Neural cell (in vitro differentiated cells): Measurements from ENCODE around the gene UBC. TPM values are rescaled to one million over a fixed set of nuclear protein-coding genes. Genes with fewer than 3 reads are reported as not detected.

Experiments used
- H2AFZ ChIP-seq: fragments of 200-600, 300-800 bp; sonication (generic), shearing (Covaris generic); 2 replicates; pipeline ENCODE4 v1.6.0; 2014; ENCODE audit warnings: low read depth, mild to moderate bottlenecking, antibody characterized with exemption, low read length, moderate library complexity
- H3F3A ChIP-seq: fragments of 200-600 bp; shearing (Covaris generic); 2 replicates; pipeline ENCODE4 v1.6.1; 2016; ENCODE audit warnings: mild to moderate bottlenecking, moderate library complexity, mixed read lengths, antibody characterized with exemption, low read length; ENCODE audit not compliant: insufficient read depth, poor library complexity, severe bottlenecking
- H3K27ac ChIP-seq: fragments of 200-600, 300-800 bp; sonication (generic), shearing (Covaris generic); 2 replicates; pipeline ENCODE4 v1.5.1; 2014; ENCODE audit warnings: mild to moderate bottlenecking, low read length, moderate library complexity
- H3K27me3 ChIP-seq: fragments of 300-800, 200-600 bp; sonication (generic), shearing (Covaris generic); 2 replicates; pipeline ENCODE4 v1.6.0; 2014; ENCODE audit warnings: mild to moderate bottlenecking, low read depth, low read length, moderate library complexity; ENCODE audit not compliant: insufficient read depth
- H3K36me3 ChIP-seq: fragments of 300-800, 200-600 bp; sonication (generic), shearing (Covaris generic); 2 replicates; pipeline ENCODE4 v1.5.1; 2014; ENCODE audit warnings: mild to moderate bottlenecking, antibody characterized with exemption, low read length, moderate library complexity; ENCODE audit not compliant: insufficient read depth
- H3K4me2 ChIP-seq: fragments of 300-800, 200-600 bp; sonication (generic), shearing (Covaris generic); 2 replicates; pipeline ENCODE4 v1.6.0; 2014; ENCODE audit warnings: mild to moderate bottlenecking, low read length
- H3K4me3 ChIP-seq: fragments of 300-800, 200-600 bp; sonication (generic), shearing (Covaris generic); 2 replicates; pipeline ENCODE4 v1.5.1; 2014; ENCODE audit warnings: mild to moderate bottlenecking, low read length, moderate library complexity
- H3K79me2 ChIP-seq: fragments of 200-600 bp; shearing (Covaris generic); replicated peaks from 2 replicates; pipeline ENCODE4 v1.6.0; 2014; ENCODE audit warnings: mild to moderate bottlenecking, low read length, moderate library complexity; ENCODE audit not compliant: insufficient read depth
- H3K9ac ChIP-seq: fragments of 300-800, 200-600 bp; sonication (generic), shearing (Covaris generic); 2 replicates; pipeline ENCODE4 v1.6.1; 2016; ENCODE audit warnings: mild to moderate bottlenecking, low read length, mixed read lengths
- H3K9me2 ChIP-seq: fragments of 200-600 bp; shearing (Covaris generic); 2 replicates; pipeline ENCODE4 v1.6.1; 2016; ENCODE audit warnings: mild to moderate bottlenecking, low read length, mixed read lengths; ENCODE audit not compliant: insufficient read depth
- H3K9me3 ChIP-seq: fragments of 200-600, 300-800 bp; sonication (generic), shearing (Covaris generic); 2 replicates; pipeline ENCODE4 v1.6.1; 2016; ENCODE audit warnings: mild to moderate bottlenecking, mixed run types, low read length, moderate library complexity, mixed read lengths
- H4K20me1 ChIP-seq: fragments of 200-600 bp; shearing (Covaris generic); 2 replicates; pipeline ENCODE4 v1.6.1; 2016; ENCODE audit warnings: mild to moderate bottlenecking, mixed run types; ENCODE audit not compliant: insufficient read depth
- CTCF ChIP-seq: fragments of 450-650 bp; IDR thresholded peaks from 2 replicates; pipeline ENCODE4 v1.5.1; 2014; ENCODE audit warnings: antibody characterized with exemption, mild to moderate bottlenecking, moderate library complexity; ENCODE audit not compliant: poor library complexity, severe bottlenecking
- EP300 ChIP-seq: fragments of 450-650 bp; conservative IDR thresholded peaks from 2 replicates; pipeline ENCODE4 v1.6.1; 2014; ENCODE audit warnings: antibody characterized with exemption, mild to moderate bottlenecking, moderate library complexity; ENCODE audit not compliant: poor library complexity, severe bottlenecking
- EZH2 ChIP-seq: fragments of 200-600, 300-800 bp; shearing (Covaris generic), sonication (generic); IDR thresholded peaks from 2 replicates; pipeline ENCODE4 v1.6.1; 2014; ENCODE audit warnings: antibody characterized with exemption, low read length, borderline replicate concordance, mild to moderate bottlenecking; ENCODE audit not compliant: insufficient read depth, poor library complexity, severe bottlenecking
- MXI1 ChIP-seq: fragments of 450-650 bp; conservative IDR thresholded peaks from 2 replicates; pipeline ENCODE4 v1.6.1; 2014; ENCODE audit warnings: antibody characterized with exemption, mild to moderate bottlenecking; ENCODE audit not compliant: poor library complexity, severe bottlenecking
- POLR2AphosphoS5 ChIP-seq: IDR thresholded peaks from 2 replicates; pipeline ENCODE4 v1.6.1; 2012
- RAD21 ChIP-seq: fragments of 450-650 bp; conservative IDR thresholded peaks from 2 replicates; pipeline ENCODE4 v1.6.1; 2014; ENCODE audit warnings: antibody characterized with exemption, mild to moderate bottlenecking, moderate library complexity
- SMC3 ChIP-seq: fragments of 450-650 bp; conservative IDR thresholded peaks from 2 replicates; pipeline ENCODE4 v1.6.1; 2014; ENCODE audit warnings: antibody characterized with exemption, mild to moderate bottlenecking, moderate library complexity; ENCODE audit not compliant: poor library complexity
- TAF1 ChIP-seq: IDR thresholded peaks from 2 replicates; pipeline ENCODE4 v1.6.1; 2012; ENCODE audit warnings: low read depth
- polyA plus RNA-seq: library from polyadenylated mRNA; depleted of rRNA; stranded (reverse); fragments of >200 nt; gene quantifications from 2 replicates; pipeline ENCODE4 v1.2.3, GENCODE V29; 2014
- TF ChIP-seq, protein P1 (sequence below): IDR thresholded peaks from 2 replicates; pipeline ENCODE4 v1.6.1; 2012; ENCODE audit warnings: borderline replicate concordance

UBC gene
- polyA plus RNA-seq, 1 donor from 2014 or later = 1,177 TPM

- TF ChIP-seq RAD21 (peak; percentile 87), CTCF (peak; percentile 99), TAF1 (no peak), SMC3 (peak; percentile 88)
- H2AFZ ChIP-seq = no peak overlapping the region
- peaks cover 18% of the 10 kb centered on the region for H3K36me3 ChIP-seq
- no peaks in the 10 kb centered on the region for H3K9me3 ChIP-seq
- peaks cover 4% of the 10 kb centered on the region for H4K20me1 ChIP-seq
- H3K79me2 ChIP-seq = peaks cover 22% of the 10 kb centered on the region
- H3K27ac ChIP-seq = no peak overlapping the region
- H3F3A ChIP-seq = no peaks in the 10 kb centered on the region
- H3K9me2 ChIP-seq = no peaks in the 10 kb centered on the region
- no peaks in the 10 kb centered on the region for H3K27me3 ChIP-seq
- H3K4me3 ChIP-seq = no peak overlapping the region
- H3K4me2 ChIP-seq = no peak overlapping the region
- no peak overlapping the region for H3K9ac ChIP-seq
Measured at GRCh38 chr12:124906606-124907261, 7.7 kb downstream of the UBC start.

DNA sequence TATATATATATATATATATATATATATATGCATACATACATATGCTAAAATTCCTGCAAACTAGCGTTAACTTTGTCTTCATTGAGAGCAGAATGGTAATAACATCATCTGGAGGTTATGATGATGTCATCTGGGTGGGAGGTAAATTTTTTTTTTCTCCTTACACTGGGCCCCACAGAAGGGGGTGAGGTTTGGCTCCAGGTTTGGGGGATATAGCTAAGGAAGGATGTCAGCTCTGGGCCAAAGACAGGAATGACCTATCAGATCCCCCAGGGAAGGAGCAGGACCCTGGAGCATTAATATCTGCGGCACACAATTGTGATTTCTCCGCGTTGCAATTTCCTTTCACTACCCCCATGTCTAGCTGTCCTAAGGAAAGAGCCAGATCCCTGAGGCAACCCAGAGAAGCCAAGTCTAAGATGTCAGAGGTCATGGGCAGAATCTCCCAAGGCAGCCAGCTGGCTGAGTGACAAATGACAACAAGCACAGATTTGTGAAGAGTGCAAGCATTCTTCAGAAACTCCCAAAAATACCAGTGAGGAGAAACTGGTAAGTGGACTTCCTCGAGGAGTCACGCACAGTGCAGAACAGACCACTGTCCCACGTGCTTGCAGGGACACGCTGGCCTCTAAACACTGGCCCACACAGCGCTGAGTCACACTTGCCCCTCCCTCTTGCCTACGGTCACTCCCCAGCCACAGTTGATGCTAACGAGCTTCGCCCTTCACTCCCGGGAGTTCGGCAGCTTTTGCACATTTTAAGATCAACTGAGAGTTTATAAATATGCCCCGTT is 9.9 kb downstream of the UBC start:
- no peak overlapping the region for H3K9ac ChIP-seq
- H3K4me3 ChIP-seq = no peak overlapping the region
- no peaks in the 10 kb centered on the region for H3F3A ChIP-seq
- H3K79me2 ChIP-seq = peaks cover under 1% of the 10 kb centered on the region
- no peak overlapping the region for H2AFZ ChIP-seq
- H3K4me2 ChIP-seq = no peak overlapping the region
- no peaks in the 10 kb centered on the region for H3K27me3 ChIP-seq
- H3K9me2 ChIP-seq = no peaks in the 10 kb centered on the region
- TF ChIP-seq SMC3 = no peak
- TF ChIP-seq RAD21 = no peak
- no peak for TF ChIP-seq TAF1
- no peak for TF ChIP-seq EP300
- no peak for TF ChIP-seq POLR2AphosphoS5
- no peak for TF ChIP-seq EZH2
- TF ChIP-seq, protein P1, sequence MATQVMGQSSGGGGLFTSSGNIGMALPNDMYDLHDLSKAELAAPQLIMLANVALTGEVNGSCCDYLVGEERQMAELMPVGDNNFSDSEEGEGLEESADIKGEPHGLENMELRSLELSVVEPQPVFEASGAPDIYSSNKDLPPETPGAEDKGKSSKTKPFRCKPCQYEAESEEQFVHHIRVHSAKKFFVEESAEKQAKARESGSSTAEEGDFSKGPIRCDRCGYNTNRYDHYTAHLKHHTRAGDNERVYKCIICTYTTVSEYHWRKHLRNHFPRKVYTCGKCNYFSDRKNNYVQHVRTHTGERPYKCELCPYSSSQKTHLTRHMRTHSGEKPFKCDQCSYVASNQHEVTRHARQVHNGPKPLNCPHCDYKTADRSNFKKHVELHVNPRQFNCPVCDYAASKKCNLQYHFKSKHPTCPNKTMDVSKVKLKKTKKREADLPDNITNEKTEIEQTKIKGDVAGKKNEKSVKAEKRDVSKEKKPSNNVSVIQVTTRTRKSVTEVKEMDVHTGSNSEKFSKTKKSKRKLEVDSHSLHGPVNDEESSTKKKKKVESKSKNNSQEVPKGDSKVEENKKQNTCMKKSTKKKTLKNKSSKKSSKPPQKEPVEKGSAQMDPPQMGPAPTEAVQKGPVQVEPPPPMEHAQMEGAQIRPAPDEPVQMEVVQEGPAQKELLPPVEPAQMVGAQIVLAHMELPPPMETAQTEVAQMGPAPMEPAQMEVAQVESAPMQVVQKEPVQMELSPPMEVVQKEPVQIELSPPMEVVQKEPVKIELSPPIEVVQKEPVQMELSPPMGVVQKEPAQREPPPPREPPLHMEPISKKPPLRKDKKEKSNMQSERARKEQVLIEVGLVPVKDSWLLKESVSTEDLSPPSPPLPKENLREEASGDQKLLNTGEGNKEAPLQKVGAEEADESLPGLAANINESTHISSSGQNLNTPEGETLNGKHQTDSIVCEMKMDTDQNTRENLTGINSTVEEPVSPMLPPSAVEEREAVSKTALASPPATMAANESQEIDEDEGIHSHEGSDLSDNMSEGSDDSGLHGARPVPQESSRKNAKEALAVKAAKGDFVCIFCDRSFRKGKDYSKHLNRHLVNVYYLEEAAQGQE = no peak
- no peak for TF ChIP-seq MXI1
- TF ChIP-seq CTCF = no peak
- no peaks in the 10 kb centered on the region for H3K36me3 ChIP-seq
- H3K9me3 ChIP-seq = no peaks in the 10 kb centered on the region
- H4K20me1 ChIP-seq = no peaks in the 10 kb centered on the region
- no peak overlapping the region for H3K27ac ChIP-seq
